MCF 10A (cell line): ENCODE data around the gene LRP1B. TPM values are rescaled to one million over a fixed set of nuclear protein-coding genes. Genes with fewer than 3 reads are reported as not detected.
A peak's percentile ranks its signal among the peaks of the same experiment; 100 is the strongest.

ENCODE experiments used
- BruUV-seq: library from RNA; stranded (reverse); fragments of 400-500 nt; replicated peaks from 2 replicates; lab custom pipeline; 2021; lab: Mats Ljungman, UMichigan
- CTCF ChIA-PET: fragments of 300-600 bp; sonication (Branson Sonifier 250); formaldehyde crosslinking; extraction: SDS; loops from one replicate; lab custom pipeline; 2021; ENCODE audit warnings: antibody characterized with exemption, inconsistent platforms; lab: Yijun Ruan, JAX
- POLR2A ChIA-PET: fragments of 300-600, 350-650 bp; sonication (Branson Sonifier 250); formaldehyde crosslinking; extraction: SDS; loops from one replicate; lab custom pipeline; 2020; ENCODE audit warnings: antibody characterized with exemption, inconsistent platforms; lab: Yijun Ruan, JAX
- DNase-seq: peaks from one replicate; pipeline ENCODE4 v3.0.0-alpha.2; 2018; ENCODE audit not compliant: unreplicated experiment
- H3K27ac Mint-ChIP-seq: one replicate; pipeline ENCODE4 v1.8.0; 2022; ENCODE audit warnings: mild to moderate bottlenecking, low read depth, mixed read lengths; ENCODE audit not compliant: unreplicated experiment
- H3K27me3 Mint-ChIP-seq: one replicate; pipeline ENCODE4 v1.8.0; 2022; ENCODE audit warnings: mixed read lengths; ENCODE audit not compliant: insufficient read depth, unreplicated experiment
- H3K36me3 Mint-ChIP-seq: one replicate; pipeline ENCODE4 v1.8.0; 2022; ENCODE audit warnings: mild to moderate bottlenecking, moderate library complexity, mixed read lengths; ENCODE audit not compliant: insufficient read depth, unreplicated experiment
- H3K4me1 Mint-ChIP-seq: one replicate; pipeline ENCODE4 v1.8.0; 2022; ENCODE audit warnings: mixed read lengths; ENCODE audit not compliant: insufficient read depth, unreplicated experiment
- H3K4me3 Mint-ChIP-seq: one replicate; pipeline ENCODE4 v1.8.0; 2022; ENCODE audit warnings: mild to moderate bottlenecking, moderate library complexity, mixed read lengths; ENCODE audit not compliant: unreplicated experiment
- H3K9me3 Mint-ChIP-seq: one replicate; pipeline ENCODE4 v1.8.0; 2022; ENCODE audit warnings: mixed read lengths; ENCODE audit not compliant: unreplicated experiment
- CTCF ChIP-seq: fragments of 200-600 bp; IDR thresholded peaks from one replicate; pipeline ENCODE4 v1.8.0; 2022; ENCODE audit warnings: antibody characterized with exemption, mild to moderate bottlenecking; ENCODE audit not compliant: unreplicated experiment
- intact Hi-C: fragments of 100-400 bp; cut with micrococcal nuclease; formaldehyde crosslinking; loops from 2 replicates; pipeline ENCODE4 v1.14.1; 2022
- total RNA-seq: library from RNA; stranded (reverse); gene quantifications from 2 replicates; pipeline ENCODE4 v1.2.3, GENCODE V29; 2022

LRP1B gene
- total RNA-seq, 1 experiment from 2014 or later, result not detected

- peaks cover 9% of the 10 kb centered on the region for H3K27me3 Mint-ChIP-seq
- intact Hi-C loops, result no loop called here
- no peak for TF ChIP-seq CTCF
- H3K4me3 Mint-ChIP-seq, result no peak overlapping the region
- no peaks in the 10 kb centered on the region for H3K4me1 Mint-ChIP-seq
- CTCF ChIA-PET, result no interaction called here
- no peak for DNase-seq
- no peaks in the 10 kb centered on the region for H3K9me3 Mint-ChIP-seq
- H3K27ac Mint-ChIP-seq, result no peak overlapping the region
- BruUV-seq, result no TSS peak
- POLR2A ChIA-PET, result no interaction called here
- no peaks in the 10 kb centered on the region for H3K36me3 Mint-ChIP-seq
Observed at GRCh38 chr2:140455315-140455714, 1675.5 kb downstream of the LRP1B start.

GRCh38 chr2:140454717-140455116, 1676.1 kb downstream of the LRP1B start:
- POLR2A ChIA-PET, result no interaction called here
- Mint-ChIP-seq H3K4me1 (no peaks in the 10 kb centered on the region), H3K27me3 (peaks cover 4% of the 10 kb centered on the region), H3K9me3 (no peaks in the 10 kb centered on the region), H3K4me3 (no peak overlapping the region), H3K36me3 (no peaks in the 10 kb centered on the region), H3K27ac (no peak overlapping the region)
- TF ChIP-seq CTCF, result no peak
- DNase-seq, result peak; percentile 10
- BruUV-seq, result no TSS peak
- intact Hi-C loops, result no loop called here
- CTCF ChIA-PET, result no interaction called here

- Mint-ChIP-seq H3K9me3 (no peaks in the 10 kb centered on the region), H3K27ac (no peak overlapping the region), H3K27me3 (peaks cover 26% of the 10 kb centered on the region), H3K4me3 (no peak overlapping the region), H3K4me1 (no peaks in the 10 kb centered on the region), H3K36me3 (no peaks in the 10 kb centered on the region)
- no peak for DNase-seq
- no TSS peak for BruUV-seq
- ChIA-PET CTCF (no interaction called here), POLR2A (no interaction called here)
- intact Hi-C loops, result no loop called here
- no peak for TF ChIP-seq CTCF
Observed at GRCh38 chr2:140451324-140451723, 1679.5 kb downstream of the LRP1B start.

- no peak for DNase-seq
- no peaks in the 10 kb centered on the region for H3K36me3 Mint-ChIP-seq
- ChIA-PET POLR2A (no interaction called here), CTCF (no interaction called here)
- no peaks in the 10 kb centered on the region for H3K9me3 Mint-ChIP-seq
- no peak overlapping the region for H3K27ac Mint-ChIP-seq
- no TSS peak for BruUV-seq
- H3K4me1 Mint-ChIP-seq, result no peaks in the 10 kb centered on the region
- TF ChIP-seq CTCF, result no peak
- no peak overlapping the region for H3K4me3 Mint-ChIP-seq
- intact Hi-C loops, result no loop called here
- H3K27me3 Mint-ChIP-seq, result peaks cover 52% of the 10 kb centered on the region
Observed at GRCh38 chr2:140442319-140442718, 1688.5 kb downstream of the LRP1B start.
